MM.1S (cell line): ENCODE results near the gene SAMD4A.

Experiments
- DNase-seq: peaks from one replicate; pipeline ENCODE4 v3.0.0-alpha.2; 2015
- H2AFZ ChIP-seq: fragments of 300-600 bp; sonication (generic); 2 replicates; pipeline ENCODE4 v1.6.0; 2016; ENCODE audit warnings: antibody characterized with exemption, low read length
- H3F3A ChIP-seq: fragments of 300-600 bp; sonication (generic); 2 replicates; pipeline ENCODE4 v1.6.1; 2016; ENCODE audit warnings: mild to moderate bottlenecking, antibody characterized with exemption, low read length, moderate library complexity, mixed read lengths; ENCODE audit not compliant: insufficient read depth
- H3K27ac ChIP-seq: fragments of 300-600 bp; sonication (generic); 2 replicates; pipeline ENCODE4 v1.5.1; 2016; ENCODE audit warnings: mild to moderate bottlenecking, low read length
- H3K27me3 ChIP-seq: fragments of 300-600 bp; sonication (generic); replicated peaks from 2 replicates; pipeline ENCODE4 v1.6.0; 2016; ENCODE audit warnings: low read length; ENCODE audit not compliant: insufficient read depth
- H3K36me3 ChIP-seq: fragments of 300-600 bp; sonication (generic); replicated peaks from 2 replicates; pipeline ENCODE4 v1.6.1; 2016; ENCODE audit warnings: mild to moderate bottlenecking, low read length, mixed read lengths; ENCODE audit not compliant: insufficient read depth
- H3K4me1 ChIP-seq: fragments of 300-600 bp; sonication (generic); 2 replicates; pipeline ENCODE4 v1.6.1; 2016; ENCODE audit warnings: low read length, mixed read lengths
- H3K4me2 ChIP-seq: fragments of 300-600 bp; sonication (generic); 2 replicates; pipeline ENCODE4 v1.6.0; 2016; ENCODE audit warnings: low read depth, low read length
- H3K4me3 ChIP-seq: fragments of 300-600 bp; sonication (generic); 2 replicates; pipeline ENCODE4 v1.5.1; 2016; ENCODE audit warnings: low read length, mixed read lengths
- H3K79me2 ChIP-seq: fragments of 300-600 bp; sonication (generic); 2 replicates; pipeline ENCODE4 v1.6.1; 2016; ENCODE audit warnings: mixed run types, low read length, mixed read lengths
- H3K9ac ChIP-seq: fragments of 300-600 bp; sonication (generic); 2 replicates; pipeline ENCODE4 v1.6.1; 2016; ENCODE audit warnings: low read length, mixed read lengths
- H3K9me2 ChIP-seq: fragments of 300-600 bp; sonication (generic); replicated peaks from 2 replicates; pipeline ENCODE4 v1.6.1; 2016; ENCODE audit warnings: mild to moderate bottlenecking, low read length, mixed read lengths; ENCODE audit not compliant: insufficient read depth
- H3K9me3 ChIP-seq: fragments of 300-600 bp; sonication (generic); replicated peaks from 2 replicates; pipeline ENCODE4 v1.6.1; 2016; ENCODE audit warnings: mild to moderate bottlenecking, low read length, mixed read lengths; ENCODE audit not compliant: insufficient read depth
- H4K20me1 ChIP-seq: fragments of 300-600 bp; sonication (generic); 2 replicates; pipeline ENCODE4 v1.6.1; 2016; ENCODE audit warnings: mild to moderate bottlenecking, low read length, moderate library complexity, mixed read lengths; ENCODE audit not compliant: insufficient read depth
- EZH2 ChIP-seq: fragments of 300-600 bp; sonication (generic); optimal IDR thresholded peaks from 2 replicates; pipeline ENCODE3; 2017; ENCODE audit warnings: low read depth, mild to moderate bottlenecking, antibody characterized with exemption, low read length, mixed read lengths
- EZH2phosphoT487 ChIP-seq: fragments of 300-600 bp; sonication (generic); IDR thresholded peaks from 2 replicates; pipeline ENCODE4 v1.6.1; 2018; ENCODE audit warnings: antibody characterized with exemption, low read length
- TF ChIP-seq, protein P1 (sequence below): fragments of 300-600 bp; sonication (generic); IDR thresholded peaks from 2 replicates; pipeline ENCODE4 v1.5.1; 2016; ENCODE audit warnings: antibody characterized with exemption, low read length, mixed read lengths

The SAMD4A gene

DNA sequence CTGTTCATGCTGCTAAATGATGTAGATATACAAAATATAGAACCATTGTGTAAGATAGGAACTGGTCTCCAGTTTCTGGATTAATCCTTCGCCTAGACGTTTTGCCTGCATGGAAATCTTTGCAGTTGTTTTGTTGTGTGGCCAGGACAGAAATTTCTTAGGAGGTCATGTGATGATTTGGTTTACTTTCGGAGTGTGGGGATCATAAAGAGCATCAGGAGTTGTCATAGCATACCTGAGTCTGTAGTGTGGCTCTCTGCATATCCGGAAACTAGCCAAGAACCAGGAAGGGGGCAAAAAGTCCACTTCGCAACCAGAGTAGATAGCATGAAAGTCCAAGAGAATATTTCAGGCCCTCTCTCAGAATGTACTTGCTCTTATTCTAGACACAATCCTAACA, 3.1 kb downstream of the SAMD4A start:
- no peak overlapping the region for H3K27ac ChIP-seq
- H3K9ac ChIP-seq, result no peak overlapping the region
- H3F3A ChIP-seq, result 0 out of 2 replicates have a peak, but pooled peaks cover 6% of the 10 kb centered on the region
- H3K36me3 ChIP-seq, result no peaks in the 10 kb centered on the region
- no peaks in the 10 kb centered on the region for H3K4me1 ChIP-seq
- no peak for DNase-seq
- H3K4me2 ChIP-seq, result no peak overlapping the region
- no peaks in the 10 kb centered on the region for H3K9me2 ChIP-seq
- H3K27me3 ChIP-seq, result no peaks in the 10 kb centered on the region
- no peak overlapping the region for H2AFZ ChIP-seq
- no peaks in the 10 kb centered on the region for H3K9me3 ChIP-seq
- TF ChIP-seq, protein P1, sequence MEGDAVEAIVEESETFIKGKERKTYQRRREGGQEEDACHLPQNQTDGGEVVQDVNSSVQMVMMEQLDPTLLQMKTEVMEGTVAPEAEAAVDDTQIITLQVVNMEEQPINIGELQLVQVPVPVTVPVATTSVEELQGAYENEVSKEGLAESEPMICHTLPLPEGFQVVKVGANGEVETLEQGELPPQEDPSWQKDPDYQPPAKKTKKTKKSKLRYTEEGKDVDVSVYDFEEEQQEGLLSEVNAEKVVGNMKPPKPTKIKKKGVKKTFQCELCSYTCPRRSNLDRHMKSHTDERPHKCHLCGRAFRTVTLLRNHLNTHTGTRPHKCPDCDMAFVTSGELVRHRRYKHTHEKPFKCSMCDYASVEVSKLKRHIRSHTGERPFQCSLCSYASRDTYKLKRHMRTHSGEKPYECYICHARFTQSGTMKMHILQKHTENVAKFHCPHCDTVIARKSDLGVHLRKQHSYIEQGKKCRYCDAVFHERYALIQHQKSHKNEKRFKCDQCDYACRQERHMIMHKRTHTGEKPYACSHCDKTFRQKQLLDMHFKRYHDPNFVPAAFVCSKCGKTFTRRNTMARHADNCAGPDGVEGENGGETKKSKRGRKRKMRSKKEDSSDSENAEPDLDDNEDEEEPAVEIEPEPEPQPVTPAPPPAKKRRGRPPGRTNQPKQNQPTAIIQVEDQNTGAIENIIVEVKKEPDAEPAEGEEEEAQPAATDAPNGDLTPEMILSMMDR, result no peak
- TF ChIP-seq EZH2, result no peak
- no peak for TF ChIP-seq EZH2phosphoT487
- H3K79me2 ChIP-seq, result no peaks in the 10 kb centered on the region
- no peaks in the 10 kb centered on the region for H4K20me1 ChIP-seq
- H3K4me3 ChIP-seq, result no peak overlapping the region

DNA sequence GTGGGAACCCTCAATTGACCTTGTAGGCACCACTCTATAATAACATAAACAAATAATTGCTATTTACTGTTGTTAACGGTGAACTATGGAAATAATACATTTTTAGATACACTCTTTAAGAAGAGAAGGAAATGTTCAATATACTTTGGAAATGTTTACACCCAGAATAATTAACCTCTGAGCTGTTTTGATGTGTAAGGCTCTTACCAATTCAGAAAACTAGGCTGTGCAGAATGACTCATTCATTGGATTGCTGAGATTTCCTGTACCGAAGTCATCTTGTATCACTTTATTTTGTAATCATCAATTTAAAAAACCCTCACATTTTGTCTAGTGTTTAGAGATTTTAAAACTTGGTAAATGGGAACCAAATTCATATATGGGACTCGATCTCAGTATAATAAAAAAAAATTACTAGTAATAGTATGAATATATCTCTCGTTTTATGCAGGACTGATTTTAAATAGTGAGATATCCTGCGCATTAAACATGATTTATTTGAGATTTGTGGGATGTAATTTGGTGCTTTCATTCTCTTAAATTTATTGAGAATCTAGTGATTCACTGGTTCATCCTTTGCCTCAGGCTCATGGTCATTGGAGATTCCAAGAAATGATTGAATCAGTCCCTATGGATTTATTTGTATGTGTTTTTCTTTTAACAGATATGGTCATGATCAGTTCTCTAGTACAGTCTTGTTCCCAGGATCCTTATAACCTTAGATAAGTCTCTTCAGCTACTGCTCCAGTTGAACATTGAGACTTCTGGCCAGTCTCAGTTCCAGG, 3.9 kb downstream of the SAMD4A start:
- Histone ChIP-seq H3K79me2 (no peaks in the 10 kb centered on the region), H3K4me3 (no peak overlapping the region)

GRCh38 chr14:54572316-54572715, 5.4 kb downstream of the SAMD4A start:
- Histone ChIP-seq H2AFZ (no peak overlapping the region), H3K9ac (no peak overlapping the region), H3K4me3 (no peak overlapping the region), H3K36me3 (no peaks in the 10 kb centered on the region), H4K20me1 (no peaks in the 10 kb centered on the region), H3K27ac (no peak overlapping the region), H3K27me3 (no peaks in the 10 kb centered on the region), H3K79me2 (no peaks in the 10 kb centered on the region), H3F3A (no peaks in the 10 kb centered on the region), H3K9me3 (no peaks in the 10 kb centered on the region), H3K9me2 (no peaks in the 10 kb centered on the region), H3K4me2 (no peak overlapping the region), H3K4me1 (no peaks in the 10 kb centered on the region)
- TF ChIP-seq, protein P1, result peak; percentile 49
- TF ChIP-seq EZH2phosphoT487, result no peak
- TF ChIP-seq EZH2, result no peak
- DNase-seq, result peak; percentile 25

More for the DNA sequence above, 3.9 kb downstream of the SAMD4A start:
- no peaks in the 10 kb centered on the region for H3K9me2 ChIP-seq
- no peak overlapping the region for H2AFZ ChIP-seq
- H3K27ac ChIP-seq, result no peak overlapping the region
- DNase-seq, result no peak
- H3K9me3 ChIP-seq, result no peaks in the 10 kb centered on the region
- no peaks in the 10 kb centered on the region for H3K4me1 ChIP-seq
- no peaks in the 10 kb centered on the region for H4K20me1 ChIP-seq
- H3K36me3 ChIP-seq, result no peaks in the 10 kb centered on the region
- H3F3A ChIP-seq, result no peaks in the 10 kb centered on the region
- H3K27me3 ChIP-seq, result no peaks in the 10 kb centered on the region
- H3K4me2 ChIP-seq, result no peak overlapping the region
- H3K9ac ChIP-seq, result no peak overlapping the region
- TF ChIP-seq EZH2phosphoT487 (no peak), EZH2 (no peak)
- TF ChIP-seq, protein P1, result no peak
